DLD1 (cell line): ENCODE measurements around the gene ARMC7.

Experiments used
- in situ Hi-C: cut with HindIII; loops from 2 replicates; pipeline ENCODE4 v1.10.0; 2017; ENCODE audit warnings: low sequenced_read_pairs

Gene ARMC7

DNA sequence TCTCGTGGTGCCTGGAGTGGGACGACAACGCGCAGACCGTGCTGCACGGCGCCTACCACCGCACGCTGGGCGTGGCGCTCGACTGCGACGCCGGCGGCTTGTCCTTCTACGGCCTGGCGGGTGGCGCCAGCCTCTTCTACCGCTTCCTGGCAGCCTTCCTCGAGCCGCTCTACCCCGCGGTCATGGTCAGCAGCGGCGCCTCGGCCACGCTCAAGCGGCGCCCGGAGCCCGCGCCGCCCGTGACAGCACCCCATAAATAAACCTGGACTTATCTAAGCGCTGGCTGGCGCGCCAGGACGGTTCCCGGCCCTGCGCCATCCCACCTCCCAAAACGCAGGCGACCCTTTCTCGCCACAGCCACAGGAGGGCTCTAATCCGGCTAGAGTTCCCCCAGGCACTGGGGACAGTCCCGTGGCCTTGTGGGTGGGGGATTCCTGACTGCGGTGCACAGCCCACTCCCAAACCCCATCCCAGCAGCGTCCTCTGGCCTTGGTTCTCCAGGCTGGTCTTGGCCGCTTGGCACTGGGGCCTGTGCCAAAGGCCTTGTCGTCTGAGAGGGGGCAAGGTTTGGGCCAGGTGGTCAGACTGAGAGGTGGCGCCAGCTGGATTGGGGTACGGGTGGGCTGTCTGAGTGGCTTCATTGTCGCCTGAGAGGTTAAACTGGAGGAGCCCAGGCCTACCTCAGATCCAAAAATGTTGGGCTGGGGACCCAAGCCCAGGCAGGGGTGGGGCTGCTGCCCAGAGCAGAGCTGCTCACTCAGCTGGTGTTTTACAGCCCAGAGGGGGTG lies 32.1 kb upstream of the ARMC7 start:
- in situ Hi-C loops: no loop called here

DNA sequence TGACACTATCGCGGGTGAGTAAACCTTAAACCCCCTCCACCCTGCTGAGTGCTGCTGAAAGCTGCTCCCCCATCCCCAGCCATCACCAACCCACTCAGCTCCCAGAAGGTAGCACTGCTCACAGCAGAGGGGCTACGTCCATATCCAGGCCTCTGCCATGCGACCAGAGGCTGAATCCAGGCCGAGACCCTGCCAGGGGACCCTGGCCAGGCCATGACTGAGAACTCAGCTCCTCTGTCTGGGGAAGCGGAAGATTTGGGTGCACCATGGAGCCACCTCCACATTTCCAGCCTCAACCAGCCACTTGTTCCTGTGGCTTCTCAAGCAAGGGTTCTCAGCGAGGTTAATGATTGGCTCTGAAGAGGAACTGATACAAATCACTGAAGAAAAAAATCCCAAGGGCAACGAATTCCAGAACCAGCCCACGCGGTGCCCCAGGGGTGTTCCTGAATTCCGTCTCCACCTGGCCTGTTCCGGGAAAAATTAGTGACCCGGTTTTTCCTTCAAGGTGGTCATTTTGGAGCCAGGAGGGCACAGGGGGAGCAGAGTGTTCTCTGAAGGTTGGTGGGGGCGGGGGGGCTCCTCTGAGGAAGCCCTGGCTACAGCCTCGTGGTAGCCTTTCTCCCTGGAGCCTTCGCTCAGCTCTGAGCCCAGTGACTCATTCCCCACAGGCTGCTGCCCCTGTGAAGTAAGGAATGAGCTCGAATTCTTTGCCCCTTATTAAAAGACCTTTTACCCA lies 31.3 kb upstream of the ARMC7 start:
- in situ Hi-C loops: no loop called here

GRCh38 chr17:75079023-75079373 lies 30.8 kb upstream of the ARMC7 start:
- in situ Hi-C loops: no loop called here

- in situ Hi-C loops: no loop called here
Observed at GRCh38 chr17:75081611-75082540, 27.9 kb upstream of the ARMC7 start.

- in situ Hi-C loops: no loop called here
Observed at GRCh38 chr17:75082683-75083082, 27.1 kb upstream of the ARMC7 start.

DNA sequence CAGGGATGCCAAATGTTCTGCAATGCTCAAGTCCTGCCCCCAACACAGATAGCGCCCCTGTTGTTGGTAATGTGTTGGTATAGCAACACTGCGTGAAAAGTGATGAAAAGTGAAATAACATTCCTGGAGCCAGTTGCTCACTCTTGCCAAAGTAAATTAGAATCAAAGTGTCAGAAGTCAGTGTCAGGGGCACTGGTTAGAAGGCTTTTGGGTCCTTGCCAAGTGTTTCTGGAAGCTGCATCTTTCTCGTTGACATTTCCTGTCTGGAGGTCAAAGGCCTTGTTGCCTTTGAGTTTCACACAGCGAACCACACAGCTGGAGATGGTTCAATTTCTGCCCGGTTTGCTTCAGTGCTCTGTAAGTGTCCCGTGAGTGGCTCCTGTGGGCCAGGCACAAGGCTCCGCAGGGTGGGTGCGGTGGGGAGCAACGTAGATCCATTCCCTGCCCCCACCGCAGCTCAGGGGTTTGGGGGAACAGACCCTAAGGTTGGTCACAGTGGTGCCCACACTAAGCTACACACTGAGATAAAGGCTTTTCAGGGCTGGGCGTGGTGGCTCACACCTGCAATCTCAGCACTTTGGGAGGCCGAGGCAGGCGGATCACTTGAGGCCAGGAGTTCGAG lies 25.6 kb upstream of the ARMC7 start:
- in situ Hi-C loops: no loop called here

DNA sequence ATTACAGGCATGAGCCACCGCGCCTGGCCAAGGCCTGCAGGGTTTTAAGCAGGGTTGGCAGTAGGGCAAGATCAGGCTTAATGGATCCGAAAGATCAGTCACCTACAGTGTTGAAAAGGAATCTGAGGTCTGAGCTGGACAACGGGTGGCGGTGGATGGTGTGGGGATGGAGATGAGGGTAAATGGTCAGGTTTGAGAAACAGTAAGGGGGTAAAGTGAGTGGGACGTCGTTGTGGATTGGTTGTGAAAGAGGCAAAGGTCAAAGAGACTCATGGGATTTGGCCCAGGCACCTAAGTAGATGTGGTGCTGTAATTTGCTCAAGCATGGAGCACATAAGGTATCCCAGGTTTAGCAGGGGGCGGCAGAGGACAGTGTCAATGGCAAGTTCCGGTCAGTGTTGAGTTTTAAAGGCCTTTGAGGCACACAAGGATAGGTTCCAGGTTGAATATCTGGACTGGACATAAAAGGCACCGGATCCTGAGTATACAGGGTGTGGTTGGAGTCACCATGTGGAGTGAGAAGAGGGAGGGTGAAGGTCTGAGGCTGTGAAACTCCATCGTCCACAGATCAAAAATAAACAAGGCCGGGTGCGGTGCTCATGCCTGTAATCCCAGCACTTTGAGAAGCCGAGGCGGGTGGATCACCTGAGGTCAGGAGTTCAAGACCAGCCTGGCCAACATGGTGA lies 23.1 kb upstream of the ARMC7 start:
- in situ Hi-C loops: no loop called here

- in situ Hi-C loops: no loop called here
Observed at GRCh38 chr17:75087182-75087557, 22.6 kb upstream of the ARMC7 start.

- in situ Hi-C loops: no loop called here
Observed at GRCh38 chr17:75087558-75088453, 22.0 kb upstream of the ARMC7 start, which contains the start of gene SLC16A5. SLC16A5 (plus strand) TSS chr17:75087954; CDS start chr17:75093637, 5,683 bp downstream.

- in situ Hi-C loops: no loop called here
Observed at GRCh38 chr17:75088465-75089417, 21.0 kb upstream of the ARMC7 start.

DNA sequence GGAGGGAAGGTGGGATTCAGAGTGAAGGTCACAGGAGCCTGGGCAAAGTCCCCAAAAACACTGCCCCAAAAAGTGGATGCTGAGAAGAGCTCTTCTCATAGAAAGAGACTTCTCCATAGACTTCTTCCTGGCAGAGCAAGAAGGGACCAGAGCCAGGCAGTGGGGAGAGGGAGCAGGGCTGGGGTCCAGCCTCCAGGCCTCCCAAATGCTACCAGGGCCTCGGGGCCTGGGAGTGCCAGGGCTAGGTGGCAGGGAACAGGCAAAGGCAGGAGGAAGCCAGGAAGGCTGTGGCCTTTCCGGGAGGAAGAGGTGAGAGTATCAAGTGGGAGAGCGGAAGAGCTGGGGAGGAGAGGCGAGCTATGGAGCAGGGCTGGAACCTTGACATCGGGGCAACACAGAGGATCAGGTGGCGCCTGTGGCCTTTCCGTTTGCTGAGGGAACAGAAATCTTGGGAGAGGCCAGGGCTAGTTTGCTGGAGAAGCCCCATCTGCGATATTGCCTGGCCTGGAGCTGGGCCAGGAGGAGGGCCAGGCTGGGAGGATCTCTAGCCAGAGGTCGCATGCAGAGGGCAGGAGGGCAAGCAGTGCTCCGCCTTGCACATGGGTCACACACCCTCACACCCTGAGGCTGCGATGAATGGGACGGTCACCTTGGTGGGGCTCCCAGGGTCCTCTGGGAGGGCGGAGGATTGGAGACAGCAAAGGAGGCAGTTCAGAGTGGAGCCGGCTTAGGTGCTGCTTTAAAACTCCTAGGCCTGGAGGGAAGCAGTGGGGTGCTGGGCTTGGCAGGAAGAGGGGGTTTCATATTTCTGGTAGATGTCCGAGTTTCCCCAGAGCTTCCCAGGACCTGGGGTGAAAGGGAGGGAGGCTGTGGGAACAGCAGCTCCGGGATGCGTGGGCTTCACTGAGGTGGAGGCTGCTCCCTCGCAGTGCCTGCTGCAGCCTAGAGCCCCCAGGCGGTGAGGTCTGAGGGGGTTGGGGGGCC lies 18.6 kb upstream of the ARMC7 start:
- in situ Hi-C loops: no loop called here

- in situ Hi-C loops: no loop called here
Observed at GRCh38 chr17:75091855-75092327, 17.9 kb upstream of the ARMC7 start.

GRCh38 chr17:75093548-75094158 lies 16.1 kb upstream of the ARMC7 start:
- in situ Hi-C loops: no loop called here

GRCh38 chr17:75094871-75095399 lies 14.8 kb upstream of the ARMC7 start:
- in situ Hi-C loops: no loop called here

- in situ Hi-C loops: no loop called here
Observed at GRCh38 chr17:75096082-75096625, 13.6 kb upstream of the ARMC7 start.

GRCh38 chr17:75097865-75098264 lies 11.9 kb upstream of the ARMC7 start:
- in situ Hi-C loops: no loop called here
